ENCODE results near the gene ELOA.

ELOA gene, protein sequence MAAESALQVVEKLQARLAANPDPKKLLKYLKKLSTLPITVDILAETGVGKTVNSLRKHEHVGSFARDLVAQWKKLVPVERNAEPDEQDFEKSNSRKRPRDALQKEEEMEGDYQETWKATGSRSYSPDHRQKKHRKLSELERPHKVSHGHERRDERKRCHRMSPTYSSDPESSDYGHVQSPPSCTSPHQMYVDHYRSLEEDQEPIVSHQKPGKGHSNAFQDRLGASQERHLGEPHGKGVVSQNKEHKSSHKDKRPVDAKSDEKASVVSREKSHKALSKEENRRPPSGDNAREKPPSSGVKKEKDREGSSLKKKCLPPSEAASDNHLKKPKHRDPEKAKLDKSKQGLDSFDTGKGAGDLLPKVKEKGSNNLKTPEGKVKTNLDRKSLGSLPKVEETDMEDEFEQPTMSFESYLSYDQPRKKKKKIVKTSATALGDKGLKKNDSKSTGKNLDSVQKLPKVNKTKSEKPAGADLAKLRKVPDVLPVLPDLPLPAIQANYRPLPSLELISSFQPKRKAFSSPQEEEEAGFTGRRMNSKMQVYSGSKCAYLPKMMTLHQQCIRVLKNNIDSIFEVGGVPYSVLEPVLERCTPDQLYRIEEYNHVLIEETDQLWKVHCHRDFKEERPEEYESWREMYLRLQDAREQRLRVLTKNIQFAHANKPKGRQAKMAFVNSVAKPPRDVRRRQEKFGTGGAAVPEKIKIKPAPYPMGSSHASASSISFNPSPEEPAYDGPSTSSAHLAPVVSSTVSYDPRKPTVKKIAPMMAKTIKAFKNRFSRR

GRCh38 chr1:23743287-23744152, at the start of gene ELOA:
ELOA (plus strand) TSS chr1:23743471; CDS start chr1:23743504, 33 bp downstream.
- DNase-seq (ENCODE audit: low spot score): peak; percentile 84

GRCh38 chr1:23693599-23693998, 49.7 kb upstream of the ELOA start:
- no peak for DNase-seq (ENCODE audit: low spot score)

DNA sequence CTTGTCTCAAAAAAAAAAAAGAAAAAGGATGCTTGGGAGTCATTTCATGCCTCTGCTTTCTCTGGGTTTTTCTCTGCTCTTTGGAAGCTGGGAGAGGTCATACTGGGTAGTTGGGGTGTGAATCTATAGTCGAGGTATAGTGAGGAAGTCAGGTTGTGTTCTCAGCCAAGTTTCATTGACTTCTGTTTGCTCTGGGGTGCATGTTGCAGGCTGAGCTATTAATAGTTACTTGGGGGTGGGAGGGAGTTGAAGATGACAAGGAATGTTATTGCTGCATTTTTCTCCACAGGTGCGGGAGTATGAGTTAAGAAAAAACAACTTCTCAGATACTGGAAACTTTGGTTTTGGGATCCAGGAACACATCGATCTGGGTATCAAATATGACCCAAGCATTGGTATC, 48.9 kb upstream of the ELOA start:
- no peak for DNase-seq (ENCODE audit: low spot score)

GRCh38 chr1:23695667-23696066, 47.6 kb upstream of the ELOA start:
- no peak for DNase-seq (ENCODE audit: low spot score)

- DNase-seq (ENCODE audit: low spot score): no peak
These were observed 46.8 kb upstream of the ELOA start for GRCh38 chr1:23696335-23696989.

GRCh38 chr1:23698466-23698865, 44.8 kb upstream of the ELOA start:
- DNase-seq (ENCODE audit: low spot score): no peak

- DNase-seq (ENCODE audit: low spot score): no peak
These were observed 43.7 kb upstream of the ELOA start for GRCh38 chr1:23699280-23700179.

DNA sequence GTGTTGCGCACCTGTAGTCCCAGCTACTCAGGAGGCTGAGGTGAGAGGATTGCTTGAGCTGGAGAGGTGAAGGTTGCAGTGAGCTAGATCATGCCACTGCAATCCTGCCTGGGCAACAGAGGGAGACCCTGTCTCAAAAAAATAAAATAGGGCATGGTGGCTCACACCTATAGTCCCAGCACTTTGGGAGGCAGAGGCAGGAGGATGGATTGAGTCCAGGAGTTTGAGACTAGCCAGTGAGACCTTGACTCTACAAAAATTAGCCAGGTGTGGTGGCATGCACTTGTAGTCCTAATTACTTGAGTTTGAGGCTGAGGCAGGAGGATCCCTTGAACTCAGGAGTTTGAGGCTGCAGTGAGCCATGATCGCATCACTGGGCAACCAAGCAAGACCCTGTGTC, 42.0 kb upstream of the ELOA start:
- DNase-seq (ENCODE audit: low spot score): no peak

DNA sequence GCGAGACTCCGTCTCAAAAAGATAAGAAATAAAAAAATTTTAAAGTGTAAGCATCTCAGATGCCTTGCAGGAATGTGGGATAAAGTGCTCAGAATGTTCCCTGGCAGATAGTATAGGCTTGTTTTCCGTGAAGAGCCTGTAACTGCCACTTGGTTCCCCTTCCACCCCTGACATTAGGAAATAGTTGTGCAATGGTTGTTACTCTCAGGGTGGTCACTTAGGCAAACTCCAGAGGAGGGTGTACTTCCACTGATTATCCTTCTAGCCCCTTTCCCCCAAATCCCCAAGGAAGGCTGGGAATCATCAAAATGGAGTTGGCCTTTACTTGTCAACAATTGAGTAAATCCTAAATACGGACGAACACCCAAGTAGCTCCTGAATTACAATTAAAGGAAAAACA, 41.3 kb upstream of the ELOA start:
- no peak for DNase-seq (ENCODE audit: low spot score)

- no peak for DNase-seq (ENCODE audit: low spot score)
These were observed 38.3 kb upstream of the ELOA start for GRCh38 chr1:23704834-23705495.

- no peak for DNase-seq (ENCODE audit: low spot score)
These were observed 34.0 kb upstream of the ELOA start for GRCh38 chr1:23709229-23709628.

DNA sequence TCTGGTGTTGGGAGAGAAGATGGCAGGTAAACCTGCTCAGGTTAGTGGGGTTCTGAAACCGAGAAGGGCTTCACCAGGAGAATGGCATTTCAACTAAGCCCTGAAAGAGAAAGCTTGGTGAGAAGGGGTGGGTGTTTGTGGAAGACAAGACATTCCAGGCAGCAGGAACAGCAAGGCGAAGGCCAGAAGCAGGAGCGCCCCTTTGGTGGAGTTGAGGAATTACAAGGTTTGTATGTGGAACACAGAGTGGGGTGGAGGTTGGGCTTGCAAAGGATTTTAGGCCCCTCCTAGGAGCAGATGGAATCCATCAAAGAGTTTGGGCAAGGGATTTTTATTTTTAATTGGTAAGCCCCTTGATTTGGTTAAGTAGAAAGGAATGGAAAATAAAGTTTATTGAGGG, 24.8 kb upstream of the ELOA start:
- DNase-seq (ENCODE audit: low spot score): no peak

DNA sequence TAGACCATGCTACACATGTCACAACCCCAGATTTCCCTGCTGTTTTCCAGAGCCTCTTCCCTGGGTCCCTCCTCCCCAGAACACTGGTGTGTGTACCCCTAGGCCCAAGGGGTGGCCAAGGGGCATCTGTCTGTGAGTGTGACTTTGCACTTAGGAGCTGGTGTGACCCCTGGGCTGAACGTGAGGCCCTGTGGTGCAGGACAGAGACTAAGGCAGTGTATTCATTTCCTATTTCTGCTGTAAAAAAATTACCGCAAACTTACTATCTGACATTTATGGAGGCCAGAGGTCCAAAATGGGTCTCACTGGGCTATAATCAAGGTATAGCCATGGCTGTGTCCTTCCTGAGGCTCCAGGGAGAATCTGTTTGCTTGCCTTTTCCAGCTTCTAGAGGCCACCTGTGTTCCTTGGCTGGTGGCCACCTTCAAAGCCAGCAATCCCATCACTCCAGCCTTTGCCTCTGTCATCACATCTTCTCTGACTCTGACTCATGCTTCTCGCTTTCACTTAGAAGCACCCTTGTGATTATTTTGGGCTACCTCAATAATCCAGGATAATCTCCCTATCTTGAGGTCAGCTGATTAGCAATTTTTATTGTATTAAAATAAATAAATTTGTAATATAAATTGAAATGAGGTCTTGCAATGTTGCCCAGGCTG, 24.0 kb upstream of the ELOA start:
- no peak for DNase-seq (ENCODE audit: low spot score)

- DNase-seq (ENCODE audit: low spot score): no peak
These were observed 22.8 kb upstream of the ELOA start for GRCh38 chr1:23720256-23720995.

DNA sequence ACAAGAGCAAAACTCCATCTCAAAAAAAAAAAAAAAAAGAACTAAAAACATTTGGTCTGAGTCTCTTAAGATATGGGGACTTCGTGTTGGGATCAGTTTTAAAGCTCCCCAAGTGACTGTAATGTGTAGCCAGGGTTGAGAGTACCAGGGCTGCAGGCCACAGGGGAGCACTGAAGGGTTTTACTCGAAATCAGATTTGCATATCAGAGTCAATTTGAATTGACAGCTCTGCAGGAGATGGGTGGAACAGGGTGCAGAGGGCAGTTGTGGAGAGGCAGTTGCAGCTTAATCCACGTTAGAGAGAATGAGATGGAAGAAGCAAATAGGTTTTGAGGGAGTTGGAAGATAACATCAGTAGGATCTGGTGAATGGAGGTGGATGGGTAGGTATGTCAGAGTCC, 20.6 kb upstream of the ELOA start:
- no peak for DNase-seq (ENCODE audit: low spot score)

DNA sequence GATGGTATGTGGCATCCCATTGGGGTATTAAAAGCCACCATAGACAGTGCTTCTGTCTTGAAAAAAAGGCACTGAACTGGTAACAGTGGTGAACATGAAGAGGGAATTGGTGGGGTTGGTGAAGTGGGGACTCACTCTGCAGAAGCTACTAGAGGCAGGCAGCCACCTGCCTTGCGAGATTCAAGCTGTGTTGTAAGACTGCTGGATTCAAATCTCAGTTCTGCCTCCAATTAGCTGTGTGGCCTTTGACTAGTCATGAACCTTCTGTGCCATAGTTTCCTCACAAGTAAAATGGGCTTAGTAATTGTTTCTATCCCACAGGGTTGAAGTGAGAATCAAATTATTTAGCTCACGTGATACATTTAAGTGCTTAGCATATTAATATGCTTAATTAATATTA, 16.6 kb upstream of the ELOA start:
- DNase-seq (ENCODE audit: low spot score): no peak

DNA sequence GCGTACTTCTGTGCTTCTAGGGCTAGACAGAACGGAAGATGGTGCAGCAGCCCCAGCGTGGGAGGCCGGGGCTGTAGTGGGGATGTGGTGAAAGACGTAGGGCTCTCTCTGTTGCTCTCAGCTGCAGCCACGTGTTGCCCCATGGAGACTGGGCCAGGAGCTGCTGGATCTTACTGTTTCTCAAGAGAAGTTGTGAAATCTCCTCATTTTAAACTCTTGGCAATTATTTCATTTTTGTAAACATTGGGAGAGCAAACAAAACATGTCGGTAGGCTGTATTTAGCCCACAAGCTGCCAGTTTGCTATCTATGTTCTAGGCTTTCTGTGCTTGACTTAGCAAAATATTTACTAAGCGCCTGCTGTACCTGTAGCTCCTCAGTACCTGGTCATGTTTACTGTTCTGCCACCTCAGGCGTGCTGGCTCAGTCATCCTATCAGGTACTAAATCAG, 15.9 kb upstream of the ELOA start:
- DNase-seq (ENCODE audit: low spot score): peak; percentile 72

DNA sequence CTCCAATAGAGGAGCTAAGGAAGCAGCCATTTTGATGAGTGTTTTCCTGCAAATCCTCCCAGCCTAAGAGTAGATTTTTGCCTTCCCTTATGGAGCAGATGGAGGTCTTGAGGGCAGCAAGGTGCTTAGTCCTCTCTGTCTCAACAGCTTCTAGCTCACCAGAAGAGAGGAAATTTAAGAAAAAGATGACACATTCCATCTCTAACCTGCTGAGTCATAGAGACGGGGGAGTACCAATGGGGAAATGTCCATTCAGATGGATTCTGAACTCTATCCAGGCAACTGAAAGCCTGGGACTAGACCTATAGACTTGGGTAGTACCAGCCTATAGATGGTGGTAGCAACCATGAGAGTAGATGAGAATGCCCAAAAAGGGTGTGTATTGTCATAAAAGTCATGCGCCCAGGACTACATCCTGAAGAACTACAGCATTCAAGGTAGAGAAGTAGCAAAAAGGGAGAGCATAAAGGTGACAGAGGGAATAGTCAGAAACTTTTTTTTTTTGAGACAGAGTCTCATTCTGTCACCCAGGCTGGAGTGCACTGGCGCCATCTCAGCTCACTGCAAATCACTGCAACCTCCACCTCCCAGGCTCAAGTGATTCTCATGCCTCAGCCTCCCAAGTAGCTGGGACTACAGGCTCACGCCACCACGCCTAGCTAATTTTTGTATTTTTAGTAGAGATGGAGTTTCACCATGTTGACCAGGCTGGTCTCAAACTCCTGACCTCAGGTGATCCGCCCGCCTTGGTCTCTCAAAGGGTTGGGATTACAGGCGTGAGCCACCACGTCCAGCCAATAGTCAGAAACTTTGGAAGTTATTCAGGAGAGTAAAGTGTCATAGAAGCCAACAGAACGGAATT, 10.7 kb upstream of the ELOA start:
- no peak for DNase-seq (ENCODE audit: low spot score)
